Measurements from ENCODE around the gene TUT1. TPM values are rescaled to one million over a fixed set of nuclear protein-coding genes. Genes with fewer than 3 reads are reported as not detected.
"Not testable (repeated sequence)": the region's sequence is repeated elsewhere in the genome, so short reads cannot be mapped to it uniquely, and the experiment has no call there.

The TUT1 gene
- total and polyA plus RNA-seq, 4 donors: 10.8 to 21.9 (median 17.3) TPM

DNA sequence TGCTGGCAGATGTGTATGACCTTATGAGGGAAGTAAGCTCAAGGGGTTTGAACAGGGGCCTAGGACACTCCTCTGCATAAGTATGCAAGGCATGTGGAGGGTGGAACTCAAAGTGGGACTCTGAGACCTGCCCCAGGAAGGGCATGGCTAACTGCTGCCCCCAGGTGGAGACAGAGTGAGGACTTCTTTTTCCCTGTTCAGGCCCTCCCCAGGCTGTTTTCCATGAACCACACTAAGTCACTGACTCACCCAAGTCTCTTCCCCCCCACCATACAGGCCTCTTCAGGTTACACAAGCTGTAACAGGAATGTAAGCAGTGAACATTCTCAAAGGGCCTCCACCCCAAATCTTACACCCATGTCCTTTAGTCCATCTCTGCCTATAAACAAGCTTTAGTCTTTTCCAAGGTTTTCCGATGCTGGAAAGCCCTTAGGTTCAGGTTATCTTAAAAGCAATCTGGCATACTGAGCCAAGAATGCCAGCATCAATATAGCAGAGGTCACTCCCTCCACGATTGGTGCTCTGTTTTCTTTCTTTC is 30.7 kb downstream of the TUT1 start:
- Histone ChIP-seq H3K36me3 (ENCODE audit: control insufficient read depth in 4 of 4, insufficient read depth in 4 of 4, low read length in 4 of 4) (peaks cover 20 to 28% (median 25%) of the 10 kb centered on the region in 4 donors), H3K4me1 (ENCODE audit: control insufficient read depth in 5 of 5, insufficient read depth in 5 of 5, low read length in 5 of 5) (peaks cover 3 to 17% (median 13%) of the 10 kb centered on the region in 5 donors), H3K9ac (ENCODE audit: insufficient read depth in 1 of 2, low read length in 2 of 2) (no peak overlapping the region), H3K9me3 (ENCODE audit: control insufficient read depth in 4 of 4, insufficient read depth in 3 of 4, low read length in 3 of 4) (no peaks in the 10 kb centered on the region), H3K27me3 (ENCODE audit: control insufficient read depth in 3 of 3, insufficient read depth in 3 of 3, low read length in 2 of 3) (no peaks in the 10 kb centered on the region), H3K4me3 (no peak overlapping the region), H3K27ac (ENCODE audit: low read depth in 1 of 2, low read length in 1 of 2) (peak overlapping the region; percentile 62 to 63)
- peak; percentile 75 for ATAC-seq (ENCODE audit: insufficient read depth, low FRiP score)
- 29 to 75% methylated on average over 2 of the region's 2 CpGs for WGBS, 2 donors
- peak; percentile 75 to 82 (median 76) for DNase-seq
- TF ChIP-seq, protein P1, sequence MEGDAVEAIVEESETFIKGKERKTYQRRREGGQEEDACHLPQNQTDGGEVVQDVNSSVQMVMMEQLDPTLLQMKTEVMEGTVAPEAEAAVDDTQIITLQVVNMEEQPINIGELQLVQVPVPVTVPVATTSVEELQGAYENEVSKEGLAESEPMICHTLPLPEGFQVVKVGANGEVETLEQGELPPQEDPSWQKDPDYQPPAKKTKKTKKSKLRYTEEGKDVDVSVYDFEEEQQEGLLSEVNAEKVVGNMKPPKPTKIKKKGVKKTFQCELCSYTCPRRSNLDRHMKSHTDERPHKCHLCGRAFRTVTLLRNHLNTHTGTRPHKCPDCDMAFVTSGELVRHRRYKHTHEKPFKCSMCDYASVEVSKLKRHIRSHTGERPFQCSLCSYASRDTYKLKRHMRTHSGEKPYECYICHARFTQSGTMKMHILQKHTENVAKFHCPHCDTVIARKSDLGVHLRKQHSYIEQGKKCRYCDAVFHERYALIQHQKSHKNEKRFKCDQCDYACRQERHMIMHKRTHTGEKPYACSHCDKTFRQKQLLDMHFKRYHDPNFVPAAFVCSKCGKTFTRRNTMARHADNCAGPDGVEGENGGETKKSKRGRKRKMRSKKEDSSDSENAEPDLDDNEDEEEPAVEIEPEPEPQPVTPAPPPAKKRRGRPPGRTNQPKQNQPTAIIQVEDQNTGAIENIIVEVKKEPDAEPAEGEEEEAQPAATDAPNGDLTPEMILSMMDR (IDR thresholded peaks at IDR 0.05; ENCODE audit: control extremely low read depth, extremely low read depth): peak; percentile 69

DNA sequence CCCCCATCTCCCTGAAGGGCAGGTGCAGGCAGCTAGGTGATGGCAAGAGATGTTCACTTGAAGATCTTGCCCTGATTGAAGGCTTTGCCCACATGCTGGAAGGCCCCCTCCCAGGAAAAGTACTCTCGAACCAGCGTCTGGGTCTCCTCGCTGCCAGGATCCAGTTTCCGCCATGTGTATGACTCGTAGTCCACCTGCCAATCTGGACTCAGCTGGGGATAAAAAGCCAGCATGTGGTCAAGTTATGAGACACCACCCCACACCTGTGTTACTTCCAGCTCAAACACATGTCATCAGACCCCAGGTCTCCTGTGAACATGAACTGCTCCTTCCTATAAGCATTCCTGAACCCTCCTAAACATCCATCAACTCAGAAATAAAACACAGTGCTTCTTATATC is 31.7 kb downstream of the TUT1 start:
- ATAC-seq (ENCODE audit: insufficient read depth, low FRiP score); DNase-seq; H3K4me3 ChIP-seq; H3K27me3 ChIP-seq (ENCODE audit: control insufficient read depth in 3 of 3, insufficient read depth in 3 of 3, low read length in 2 of 3); H3K9ac ChIP-seq (ENCODE audit: insufficient read depth in 1 of 2, low read length in 2 of 2); H3K9me3 ChIP-seq (ENCODE audit: control insufficient read depth in 4 of 4, insufficient read depth in 3 of 4, low read length in 3 of 4): not testable (repeated sequence)
- Histone ChIP-seq H3K36me3 (ENCODE audit: control insufficient read depth in 4 of 4, insufficient read depth in 4 of 4, low read length in 4 of 4) (peaks cover 18 to 26% (median 19%) of the 10 kb centered on the region in 4 donors), H3K27ac (ENCODE audit: low read depth in 1 of 2, low read length in 1 of 2) (peak overlapping the region; percentile 15 to 35), H3K4me1 (ENCODE audit: control insufficient read depth in 5 of 5, insufficient read depth in 5 of 5, low read length in 5 of 5) (peaks cover 6 to 27% (median 19%) of the 10 kb centered on the region in 5 donors)
- WGBS, 2 donors: 83 to 91% methylated on average over 5 of the region's 5 CpGs

DNA sequence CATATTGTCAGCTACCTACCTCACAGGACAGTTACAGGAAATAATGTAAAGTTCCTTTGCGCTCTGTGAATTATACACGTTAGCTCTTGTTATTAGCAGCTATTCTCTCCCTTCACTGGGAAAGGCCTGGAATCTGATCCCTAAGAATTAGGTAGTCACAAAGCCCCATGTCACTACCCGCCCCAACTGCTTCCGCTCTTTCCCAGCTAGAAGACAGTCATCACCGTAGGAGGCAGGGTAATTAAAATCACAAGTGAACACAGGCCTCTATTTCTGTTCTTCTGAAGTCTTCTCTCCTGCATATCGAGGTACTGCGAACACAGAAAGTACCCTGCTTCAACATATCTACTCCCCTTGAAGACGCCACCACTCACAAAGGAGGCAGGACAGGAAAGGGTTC is 32.1 kb downstream of the TUT1 start:
- no peak for ATAC-seq (ENCODE audit: insufficient read depth, low FRiP score)
- Histone ChIP-seq H3K27ac (ENCODE audit: low read depth in 1 of 2, low read length in 1 of 2) (peak overlapping the region; percentile 15 to 35), H3K4me3 (no peak overlapping the region), H3K9me3 (ENCODE audit: control insufficient read depth in 4 of 4, insufficient read depth in 3 of 4, low read length in 3 of 4) (no peaks in the 10 kb centered on the region), H3K36me3 (ENCODE audit: control insufficient read depth in 4 of 4, insufficient read depth in 4 of 4, low read length in 4 of 4) (peaks cover 18 to 26% (median 19%) of the 10 kb centered on the region in 4 donors), H3K9ac (ENCODE audit: insufficient read depth in 1 of 2, low read length in 2 of 2) (no peak overlapping the region), H3K27me3 (ENCODE audit: control insufficient read depth in 3 of 3, insufficient read depth in 3 of 3, low read length in 2 of 3) (no peaks in the 10 kb centered on the region), H3K4me1 (ENCODE audit: control insufficient read depth in 5 of 5, insufficient read depth in 5 of 5, low read length in 5 of 5) (peaks cover 10 to 31% (median 23%) of the 10 kb centered on the region in 5 donors)
- WGBS, 2 donors: 87 to 90% methylated on average over 8 of the region's 8 CpGs
- TF ChIP-seq, protein P1 (IDR thresholded peaks at IDR 0.05; ENCODE audit: control extremely low read depth, extremely low read depth): no peak
- no peak for DNase-seq

DNA sequence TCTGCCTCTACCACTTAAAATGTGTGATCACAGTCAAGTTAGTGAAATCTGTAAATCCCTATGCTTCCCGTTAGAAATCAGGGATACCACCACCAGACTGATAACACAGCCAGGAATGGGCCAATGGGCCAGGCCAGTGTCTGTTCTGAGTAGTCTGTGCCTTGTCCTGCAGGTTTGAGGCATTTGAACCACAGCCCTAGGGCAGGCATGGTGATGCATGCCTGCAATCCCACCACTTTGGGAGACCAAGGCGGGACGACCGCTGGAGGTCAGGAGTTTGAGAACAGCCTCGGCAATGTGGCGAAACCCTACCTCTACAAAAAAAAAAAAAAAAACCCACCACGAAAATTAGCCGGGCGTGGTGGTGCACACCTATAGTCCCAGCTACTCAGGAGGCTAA is 32.7 kb downstream of the TUT1 start:
- TF ChIP-seq, protein P1 (IDR thresholded peaks at IDR 0.05; ENCODE audit: control extremely low read depth, extremely low read depth): no peak
- Histone ChIP-seq H3K9ac (ENCODE audit: insufficient read depth in 1 of 2, low read length in 2 of 2) (no peak overlapping the region), H3K4me1 (ENCODE audit: control insufficient read depth in 5 of 5, insufficient read depth in 5 of 5, low read length in 5 of 5) (peaks cover 13 to 37% (median 27%) of the 10 kb centered on the region in 5 donors), H3K27ac (ENCODE audit: low read depth in 1 of 2, low read length in 1 of 2) (peak overlapping the region in 1 of 2 donors; percentile 38), H3K36me3 (ENCODE audit: control insufficient read depth in 4 of 4, insufficient read depth in 4 of 4, low read length in 4 of 4) (peaks cover 15 to 26% (median 16%) of the 10 kb centered on the region in 4 donors), H3K4me3 (no peak overlapping the region), H3K9me3 (ENCODE audit: control insufficient read depth in 4 of 4, insufficient read depth in 3 of 4, low read length in 3 of 4) (no peaks in the 10 kb centered on the region), H3K27me3 (ENCODE audit: control insufficient read depth in 3 of 3, insufficient read depth in 3 of 3, low read length in 2 of 3) (no peaks in the 10 kb centered on the region)
- no peak for ATAC-seq (ENCODE audit: insufficient read depth, low FRiP score)
- no peak for DNase-seq
- 82 to 93% methylated on average over 9 of the region's 9 CpGs for WGBS, 2 donors

Measured in lung (tissue), 12 donors.